ENCODE data around the gene MATCAP1.

The MATCAP1 gene

GRCh38 chr16:67207249-67208091 is 23.7 kb upstream of the MATCAP1 start:
- DNase-seq (ENCODE audit: low read depth) = no peak
- no peak overlapping the region for H3K4me3 ChIP-seq (ENCODE audit: control insufficient read depth, low read depth, low read length)

GRCh38 chr16:67206838-67207248 is 23.1 kb upstream of the MATCAP1 start:
- no peak overlapping the region for H3K4me3 ChIP-seq (ENCODE audit: control insufficient read depth, low read depth, low read length)

More at GRCh38 chr16:67207249-67208091, 23.7 kb upstream of the MATCAP1 start:
- no peak for TF ChIP-seq CTCF (IDR thresholded peaks at IDR 0.05; ENCODE audit: control insufficient read depth, insufficient read depth, low read depth, low read length, missing control alignments)

GRCh38 chr16:67206129-67206837 is 22.5 kb upstream of the MATCAP1 start:
- no peak for DNase-seq (ENCODE audit: low read depth)
- no peak overlapping the region for H3K4me3 ChIP-seq (ENCODE audit: control insufficient read depth, low read depth, low read length)
- TF ChIP-seq CTCF (IDR thresholded peaks at IDR 0.05; ENCODE audit: control insufficient read depth, insufficient read depth, low read depth, low read length, missing control alignments) = no peak

More at GRCh38 chr16:67206838-67207248, 23.1 kb upstream of the MATCAP1 start:
- TF ChIP-seq CTCF (IDR thresholded peaks at IDR 0.05; ENCODE audit: control insufficient read depth, insufficient read depth, low read depth, low read length, missing control alignments) = no peak
- DNase-seq (ENCODE audit: low read depth) = no peak

- H3K4me3 ChIP-seq (ENCODE audit: control insufficient read depth, low read depth, low read length) = no peak overlapping the region
- TF ChIP-seq CTCF (IDR thresholded peaks at IDR 0.05; ENCODE audit: control insufficient read depth, insufficient read depth, low read depth, low read length, missing control alignments) = no peak
- no peak for DNase-seq (ENCODE audit: low read depth)
Measured at GRCh38 chr16:67204076-67204475, 20.3 kb upstream of the MATCAP1 start.

- no peak for DNase-seq (ENCODE audit: low read depth)
- TF ChIP-seq CTCF (IDR thresholded peaks at IDR 0.05; ENCODE audit: control insufficient read depth, insufficient read depth, low read depth, low read length, missing control alignments) = no peak
- H3K4me3 ChIP-seq (ENCODE audit: control insufficient read depth, low read depth, low read length) = no peak overlapping the region
Measured at GRCh38 chr16:67202956-67203493, 19.3 kb upstream of the MATCAP1 start.

- TF ChIP-seq CTCF (IDR thresholded peaks at IDR 0.05; ENCODE audit: control insufficient read depth, insufficient read depth, low read depth, low read length, missing control alignments) = no peak
- H3K4me3 ChIP-seq (ENCODE audit: control insufficient read depth, low read depth, low read length) = no peak overlapping the region
- DNase-seq (ENCODE audit: low read depth) = no peak
Measured at GRCh38 chr16:67202426-67202825, 18.7 kb upstream of the MATCAP1 start.

Measured in AG09309 (cell line).